Stimulated activated effector memory CD8-positive, alpha-beta T cell treated with anti-CD3 and anti-CD28 coated beads, Interleukin-12 subunit alpha, Interleukin-12 subunit beta, amount 100 ng/mL, for 72 hours (primary cell): ENCODE data around the gene TOB1.
A peak's percentile ranks its signal among the peaks of the same experiment; 100 is the strongest.

Experiments
- ATAC-seq: fragments of 150-1000 bp; cut with Tn5 transposase; 2 replicates; pipeline ENCODE4 v1.10.0; 2021
- DNase-seq, 2 donors: peaks; one replicate each; pipeline ENCODE4 v3.0.0; 2021 to 2022; ENCODE audit warnings: low spot score in 2 of 2
- H3K27ac Mint-ChIP-seq: one replicate; pipeline ENCODE4 v1.8.0; 2022; ENCODE audit warnings: mild to moderate bottlenecking, mixed read lengths
- H3K36me3 Mint-ChIP-seq: one replicate; pipeline ENCODE4 v1.8.0; 2022; ENCODE audit warnings: mild to moderate bottlenecking, mixed read lengths
- H3K4me1 Mint-ChIP-seq: one replicate; pipeline ENCODE4 v1.8.0; 2022; ENCODE audit warnings: mixed read lengths
- H3K4me3 Mint-ChIP-seq: one replicate; pipeline ENCODE4 v1.8.0; 2022; ENCODE audit warnings: mild to moderate bottlenecking, mixed read lengths
- H3K9me3 Mint-ChIP-seq: one replicate; pipeline ENCODE4 v1.8.0; 2022; ENCODE audit warnings: mixed read lengths

TOB1 gene

DNA sequence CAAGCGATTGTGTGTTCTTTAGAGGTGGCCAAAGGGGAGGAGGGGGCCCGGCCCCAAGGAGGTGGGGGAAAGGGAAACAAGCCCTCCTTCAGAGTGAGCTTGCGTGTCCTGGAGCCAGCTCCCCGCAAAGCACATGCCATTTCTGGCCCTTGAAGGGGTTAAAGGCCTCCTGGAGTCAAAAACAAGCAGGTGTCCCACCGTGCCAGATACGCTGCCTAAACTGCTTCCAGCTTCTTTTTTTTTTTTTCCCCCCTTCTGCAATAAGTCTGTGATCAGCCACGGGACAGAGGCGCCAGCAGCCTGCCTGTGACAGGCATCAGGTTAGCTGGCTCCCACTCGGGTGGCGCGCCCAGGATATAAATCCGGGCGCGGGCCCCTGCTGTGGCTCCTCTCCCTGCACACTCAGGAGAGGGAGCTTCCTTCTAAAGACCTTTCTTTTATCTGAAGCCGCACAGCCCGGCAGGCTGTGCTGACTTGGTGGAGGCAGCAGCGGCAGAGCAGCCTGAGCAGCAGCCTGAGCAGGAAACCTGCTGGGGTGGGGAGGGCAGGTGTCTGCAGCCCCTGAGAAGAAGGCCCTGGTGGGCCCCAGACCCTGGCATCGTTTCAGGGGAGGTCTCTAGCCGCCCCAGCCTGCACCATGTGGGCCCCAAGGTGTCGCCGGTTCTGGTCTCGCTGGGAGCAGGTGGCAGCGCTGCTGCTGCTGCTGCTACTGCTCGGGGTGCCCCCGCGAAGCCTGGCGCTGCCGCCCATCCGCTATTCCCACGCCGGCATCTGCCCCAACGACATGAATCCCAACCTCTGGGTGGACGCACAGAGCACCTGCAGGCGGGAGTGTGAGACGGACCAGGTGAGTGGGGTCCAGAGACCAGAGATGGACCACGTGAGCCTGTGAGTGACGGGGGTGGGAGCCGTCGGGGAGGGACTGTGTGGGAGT, 30.6 kb downstream of the TOB1 start, which contains the start of gene WFIKKN2:
WFIKKN2 (plus strand) TSS at position 286 of the 934 bp plus-strand sequence; CDS start at position 638, 352 bp downstream.
- Mint-ChIP-seq H3K27ac (no peak within 1 kb of the TSS), H3K36me3 (no peaks in the 10 kb centered on the region), H3K4me3 (no peak within 1 kb of the TSS), H3K9me3 (no peaks in the 10 kb centered on the region), H3K4me1 (no peaks in the 10 kb centered on the region)
- DNase-seq (no peak), ATAC-seq (no peak)

DNA sequence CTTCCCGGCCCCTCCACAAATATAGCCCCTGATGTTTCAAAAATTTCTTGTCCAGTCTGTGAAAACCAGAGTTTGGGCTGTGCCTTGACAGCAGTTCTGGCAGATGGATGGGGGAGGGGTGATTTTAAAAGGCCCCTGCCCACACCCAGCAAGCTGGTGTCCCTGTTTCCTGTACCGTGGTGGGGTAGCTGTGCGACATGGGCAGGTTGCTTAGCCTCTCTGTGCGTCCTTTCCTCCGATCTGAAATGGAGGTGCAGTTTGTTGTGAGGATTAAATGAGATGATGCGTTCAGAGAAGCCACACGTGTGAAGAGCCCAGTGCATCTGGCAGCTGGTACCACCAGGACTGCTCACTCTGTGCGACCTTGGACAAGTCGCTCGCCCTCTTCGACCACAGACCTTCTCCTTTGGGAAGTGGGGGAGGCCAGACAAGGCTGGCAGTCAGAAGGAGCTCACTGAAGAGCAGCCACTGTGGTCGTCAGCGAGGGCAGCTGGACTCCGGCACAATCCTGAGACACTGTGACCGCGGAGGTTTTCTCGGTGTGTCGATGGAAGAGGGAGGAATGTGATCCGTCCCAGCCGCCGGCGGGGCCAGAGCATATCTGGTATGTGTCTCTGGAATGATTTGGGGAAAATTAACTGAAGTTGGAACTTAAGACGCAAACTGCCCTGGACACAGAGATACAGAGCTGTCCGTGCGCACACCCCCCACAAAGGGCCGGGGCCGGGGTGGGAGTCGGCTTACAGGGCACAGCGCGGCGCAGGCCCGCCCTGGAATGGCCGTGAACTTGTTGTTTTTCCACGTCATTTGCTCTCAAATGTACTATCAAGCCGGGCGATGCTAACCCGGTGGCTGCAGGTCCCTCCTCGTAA, 31.5 kb downstream of the TOB1 start:
- DNase-seq: no peak
- Mint-ChIP-seq H3K4me3 (no peak overlapping the region), H3K4me1 (no peaks in the 10 kb centered on the region), H3K9me3 (no peaks in the 10 kb centered on the region), H3K36me3 (no peaks in the 10 kb centered on the region), H3K27ac (no peak overlapping the region)
- no peak for ATAC-seq

- H3K36me3 Mint-ChIP-seq: no peaks in the 10 kb centered on the region
- ATAC-seq: no peak
- no peak overlapping the region for H3K27ac Mint-ChIP-seq
- DNase-seq: no peak
- no peak overlapping the region for H3K4me3 Mint-ChIP-seq
- H3K9me3 Mint-ChIP-seq: no peaks in the 10 kb centered on the region
- H3K4me1 Mint-ChIP-seq: peaks cover 8% of the 10 kb centered on the region
Observed at GRCh38 chr17:50833510-50834428, 32.4 kb downstream of the TOB1 start.

DNA sequence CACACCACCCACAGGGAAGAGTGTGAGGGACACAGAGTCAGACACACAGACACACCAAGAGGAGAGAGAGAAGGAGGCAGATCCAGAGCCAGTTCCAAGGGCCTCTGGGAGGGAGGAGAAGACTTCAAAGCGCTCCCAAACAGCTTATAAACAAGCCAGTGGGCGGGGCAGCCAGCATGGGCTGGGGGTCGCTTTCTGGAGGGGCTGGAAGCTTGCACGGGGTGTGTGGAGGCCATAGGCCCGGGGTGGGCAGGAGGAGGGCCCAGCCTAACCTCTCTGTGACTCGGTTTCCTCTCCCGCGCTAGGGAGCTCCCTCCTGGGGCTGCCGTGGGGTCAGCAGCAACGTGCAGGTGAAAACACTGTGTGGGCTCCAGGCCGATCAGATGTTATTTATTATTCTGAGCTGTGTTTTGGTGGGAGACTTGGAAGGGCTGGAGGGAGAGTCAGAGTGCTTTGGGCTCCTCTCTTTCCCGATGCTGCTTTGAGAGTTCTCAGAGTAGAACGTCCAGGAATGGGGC, 33.2 kb downstream of the TOB1 start:
- Mint-ChIP-seq H3K4me1 (peaks cover 10% of the 10 kb centered on the region), H3K27ac (no peak overlapping the region), H3K36me3 (no peaks in the 10 kb centered on the region)

GRCh38 chr17:50832267-50832863, 33.8 kb downstream of the TOB1 start:
- DNase-seq: no peak
- no peaks in the 10 kb centered on the region for H3K9me3 Mint-ChIP-seq
- H3K27ac Mint-ChIP-seq: no peak overlapping the region
- no peak overlapping the region for H3K4me3 Mint-ChIP-seq
- no peak for ATAC-seq
- no peaks in the 10 kb centered on the region for H3K36me3 Mint-ChIP-seq
- peaks cover 10% of the 10 kb centered on the region for H3K4me1 Mint-ChIP-seq

More for the DNA sequence above, 33.2 kb downstream of the TOB1 start:
- ATAC-seq: no peak
- no peak overlapping the region for H3K4me3 Mint-ChIP-seq
- H3K9me3 Mint-ChIP-seq: no peaks in the 10 kb centered on the region
- DNase-seq: no peak

DNA sequence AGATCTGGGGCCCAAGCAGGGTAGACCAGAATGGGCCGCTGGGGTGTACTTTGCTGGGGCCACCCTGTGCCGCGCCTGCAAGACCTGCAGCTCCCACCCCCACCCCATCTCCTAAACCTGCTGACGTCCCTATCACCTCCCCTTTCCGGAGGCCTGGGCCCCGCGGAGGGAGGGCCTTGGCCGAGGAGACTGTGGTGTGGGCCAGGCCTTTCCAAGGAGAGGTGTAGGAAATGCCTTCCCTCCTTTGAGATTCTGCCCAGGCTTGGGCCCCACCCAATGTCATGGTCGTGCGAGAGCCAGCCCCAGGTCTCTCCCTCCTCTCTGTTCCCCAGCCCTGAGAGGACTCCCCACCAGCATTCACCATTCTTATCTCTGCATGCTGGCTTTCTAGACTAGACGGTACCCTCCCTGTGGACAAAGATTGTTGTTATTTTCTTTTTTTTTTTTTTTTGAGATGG, 34.7 kb downstream of the TOB1 start:
- ATAC-seq (no peak), DNase-seq (no peak)
- Mint-ChIP-seq H3K9me3 (no peaks in the 10 kb centered on the region), H3K4me1 (peaks cover 10% of the 10 kb centered on the region), H3K36me3 (no peaks in the 10 kb centered on the region), H3K4me3 (no peak overlapping the region), H3K27ac (no peak overlapping the region)

DNA sequence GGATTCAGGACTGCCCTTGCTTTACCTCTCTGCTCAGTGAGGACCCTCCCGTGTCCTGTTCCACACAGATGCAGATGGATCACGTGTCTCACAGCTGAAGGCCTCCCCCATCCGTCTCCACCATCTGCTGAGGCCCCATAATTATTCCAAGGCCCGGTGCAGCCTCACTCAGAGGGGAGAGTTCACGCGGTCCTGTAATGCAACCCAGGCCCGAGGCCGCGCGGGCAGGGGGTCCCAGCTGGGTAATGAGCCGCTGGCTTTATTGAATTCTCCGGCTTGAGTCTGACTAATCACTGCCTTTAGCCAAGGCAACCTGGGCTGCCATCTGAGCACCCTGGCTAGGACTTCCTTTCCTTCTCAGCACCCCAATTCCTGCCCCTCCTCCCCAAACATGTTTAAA, 35.2 kb downstream of the TOB1 start:
- DNase-seq (no peak), ATAC-seq (no peak)
- Mint-ChIP-seq H3K36me3 (no peaks in the 10 kb centered on the region), H3K4me3 (no peak overlapping the region), H3K9me3 (no peaks in the 10 kb centered on the region), H3K4me1 (peaks cover 10% of the 10 kb centered on the region), H3K27ac (no peak overlapping the region)

DNA sequence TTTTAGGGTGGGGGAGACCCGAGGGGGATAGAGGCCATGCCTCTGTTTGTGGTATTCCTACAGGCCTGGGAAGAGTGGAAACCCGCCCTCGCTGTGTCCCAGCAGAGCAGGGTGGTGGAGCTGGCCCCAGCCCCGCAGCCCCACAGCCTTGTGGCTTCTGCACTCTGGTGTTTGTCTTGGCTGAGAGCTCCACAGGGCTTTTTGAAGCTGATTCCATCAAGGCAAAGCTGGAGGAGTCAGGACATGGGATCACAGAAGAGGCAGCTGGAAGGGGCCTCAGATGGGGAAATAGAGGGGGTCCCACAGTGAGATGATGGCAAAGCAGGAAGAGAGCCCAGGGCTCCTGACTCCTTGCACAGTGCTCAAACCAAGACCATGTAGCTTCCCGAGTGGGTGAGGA, 35.8 kb downstream of the TOB1 start:
- Mint-ChIP-seq H3K36me3 (no peaks in the 10 kb centered on the region), H3K4me1 (peaks cover 10% of the 10 kb centered on the region), H3K9me3 (no peaks in the 10 kb centered on the region), H3K27ac (peak overlapping the region; percentile 18), H3K4me3 (no peak overlapping the region)
- ATAC-seq: no peak
- no peak for DNase-seq

- Mint-ChIP-seq H3K27ac (peak overlapping the region; percentile 16), H3K36me3 (no peaks in the 10 kb centered on the region), H3K4me1 (peaks cover 10% of the 10 kb centered on the region)
Observed at GRCh38 chr17:50829332-50829731, 36.8 kb downstream of the TOB1 start.

GRCh38 chr17:50828508-50829170, 37.5 kb downstream of the TOB1 start:
- Mint-ChIP-seq H3K9me3 (no peaks in the 10 kb centered on the region), H3K4me1 (peaks cover 10% of the 10 kb centered on the region), H3K27ac (peak overlapping the region; percentile 16), H3K36me3 (no peaks in the 10 kb centered on the region), H3K4me3 (peak overlapping the region; percentile 8)
- ATAC-seq (peak; percentile 74), DNase-seq (no peak)

More at GRCh38 chr17:50829332-50829731, 36.8 kb downstream of the TOB1 start:
- ATAC-seq (no peak), DNase-seq (no peak)
- Mint-ChIP-seq H3K4me3 (peak overlapping the region; percentile 8), H3K9me3 (no peaks in the 10 kb centered on the region)

GRCh38 chr17:50825188-50825587, 41.0 kb downstream of the TOB1 start:
- ATAC-seq (no peak), DNase-seq (no peak)
- H3K27ac Mint-ChIP-seq: no peak overlapping the region
- no peaks in the 10 kb centered on the region for H3K36me3 Mint-ChIP-seq
- no peak overlapping the region for H3K4me3 Mint-ChIP-seq
- H3K9me3 Mint-ChIP-seq: no peaks in the 10 kb centered on the region
- H3K4me1 Mint-ChIP-seq: peaks cover 16% of the 10 kb centered on the region

DNA sequence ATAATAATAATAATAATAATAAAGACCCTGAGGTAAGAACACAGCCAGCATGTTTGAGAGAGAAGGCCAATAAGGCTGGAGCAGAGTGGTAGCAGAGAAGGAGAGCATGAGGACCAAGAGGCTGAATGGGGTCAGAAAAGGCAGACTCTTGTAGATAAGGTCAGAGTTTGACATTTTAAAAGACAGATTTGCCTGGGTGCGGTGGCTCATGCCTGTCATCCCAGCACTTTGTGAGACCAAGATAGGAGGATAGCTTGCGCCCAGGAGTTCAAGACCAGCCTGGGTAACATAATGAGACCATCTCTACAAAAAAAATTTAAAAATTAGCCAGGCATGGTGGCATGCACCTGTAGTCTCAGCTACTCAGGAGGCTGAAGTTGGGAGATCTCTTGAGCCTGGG, 41.7 kb downstream of the TOB1 start:
- no peak for ATAC-seq
- peaks cover 16% of the 10 kb centered on the region for H3K4me1 Mint-ChIP-seq
- no peak for DNase-seq
- no peak overlapping the region for H3K4me3 Mint-ChIP-seq
- no peaks in the 10 kb centered on the region for H3K36me3 Mint-ChIP-seq
- no peak overlapping the region for H3K27ac Mint-ChIP-seq
- no peaks in the 10 kb centered on the region for H3K9me3 Mint-ChIP-seq

DNA sequence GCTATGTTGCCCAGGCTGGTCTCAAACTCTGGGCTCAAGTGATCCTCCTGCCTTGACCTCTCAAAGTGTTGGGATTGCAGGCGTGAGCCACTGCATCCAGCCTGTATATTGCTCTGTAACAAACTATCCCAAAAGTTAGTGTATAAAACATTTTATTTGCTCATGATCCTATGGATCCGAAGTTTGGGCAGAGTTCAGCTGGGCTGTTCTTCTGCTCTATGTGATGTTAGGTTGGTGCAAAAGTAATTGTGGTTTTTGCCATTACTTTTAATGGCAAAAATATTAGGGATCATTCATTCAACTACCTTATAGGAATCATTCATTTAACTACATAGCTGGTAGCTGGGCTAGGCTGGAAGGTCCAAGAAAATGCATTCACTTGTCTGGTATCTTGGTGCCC, 43.6 kb downstream of the TOB1 start:
- Mint-ChIP-seq H3K36me3 (no peaks in the 10 kb centered on the region), H3K9me3 (no peaks in the 10 kb centered on the region), H3K4me1 (peaks cover 16% of the 10 kb centered on the region), H3K27ac (no peak overlapping the region), H3K4me3 (no peak overlapping the region)
- no peak for DNase-seq
- no peak for ATAC-seq

DNA sequence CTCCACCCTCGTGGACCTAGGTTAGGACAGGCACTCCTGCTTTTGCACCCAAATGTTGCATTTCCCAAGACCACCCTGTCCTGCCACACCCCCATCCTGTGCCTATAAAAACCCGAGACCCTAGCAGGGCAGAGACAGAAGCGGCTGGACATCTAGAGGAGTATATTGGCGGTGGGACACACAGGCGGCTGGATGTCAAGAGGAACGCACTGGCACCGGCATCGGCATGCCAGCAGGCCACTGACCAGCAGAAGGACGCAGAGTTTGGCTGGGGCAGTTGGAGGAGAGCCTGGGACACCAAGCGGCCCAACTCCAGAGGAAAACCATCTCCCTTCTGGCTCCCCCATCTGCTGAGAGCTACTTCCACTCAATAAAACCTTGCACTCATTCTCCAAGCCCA, 45.5 kb downstream of the TOB1 start:
- peaks cover 16% of the 10 kb centered on the region for H3K4me1 Mint-ChIP-seq
- no peak overlapping the region for H3K4me3 Mint-ChIP-seq
- no peaks in the 10 kb centered on the region for H3K9me3 Mint-ChIP-seq
- DNase-seq (no peak), ATAC-seq (no peak)
- H3K36me3 Mint-ChIP-seq: no peaks in the 10 kb centered on the region
- no peak overlapping the region for H3K27ac Mint-ChIP-seq
